Lung (tissue), 12 donors: ENCODE data around the gene WDR90. TPM values are rescaled to one million over a fixed set of nuclear protein-coding genes. Genes with fewer than 3 reads are reported as not detected.
A peak's percentile ranks its signal among the peaks of the same experiment; 100 is the strongest.

Experiments used
- ATAC-seq: fragments of 200-7000 bp; cut with Tn5 transposase; one replicate; pipeline ENCODE4 v1.9.1; 2020; ENCODE audit warnings: moderate number of reproducible peaks; ENCODE audit not compliant: insufficient read depth, low FRiP score
- DNase-seq, 3 donors: peaks; one replicate each; pipeline ENCODE4 v3.0.0-alpha.2; 2013 to 2017
- H3K27ac ChIP-seq, 2 donors: one replicate each; pipeline ENCODE4 v1.5.1; 2013; ENCODE audit warnings: mild to moderate bottlenecking in 2 of 2, moderate library complexity in 2 of 2, control low read depth in 1 of 2, inconsistent platforms in 1 of 2, low read depth in 1 of 2, low read length in 1 of 2
- H3K27me3 ChIP-seq, 3 donors: one replicate each; pipeline ENCODE4 v1.5.1; 2013; ENCODE audit warnings: low read length in 2 of 3; ENCODE audit not compliant: control insufficient read depth in 3 of 3, insufficient read depth in 3 of 3
- H3K36me3 ChIP-seq, 4 donors: one replicate each; pipeline ENCODE4 v1.5.1; 2013; ENCODE audit warnings: low read length in 4 of 4, mild to moderate bottlenecking in 1 of 4, moderate library complexity in 1 of 4; ENCODE audit not compliant: control insufficient read depth in 4 of 4, insufficient read depth in 4 of 4
- H3K4me1 ChIP-seq, 5 donors: one replicate each; pipeline ENCODE4 v1.5.1; 2013; ENCODE audit warnings: low read length in 5 of 5, mild to moderate bottlenecking in 2 of 5, moderate library complexity in 1 of 5; ENCODE audit not compliant: control insufficient read depth in 5 of 5, insufficient read depth in 5 of 5
- H3K4me3 ChIP-seq: one replicate; pipeline ENCODE4 v1.5.1; 2013; ENCODE audit warnings: mild to moderate bottlenecking, control low read depth, moderate library complexity
- H3K9ac ChIP-seq, 2 donors: one replicate each; pipeline ENCODE4 v1.5.1; 2013; ENCODE audit warnings: low read length in 2 of 2, control low read depth in 1 of 2; ENCODE audit not compliant: insufficient read depth in 1 of 2
- H3K9me3 ChIP-seq, 4 donors: one replicate each; pipeline ENCODE4 v1.5.1; 2013; ENCODE audit warnings: low read length in 3 of 4, mild to moderate bottlenecking in 1 of 4, moderate library complexity in 1 of 4; ENCODE audit not compliant: control insufficient read depth in 4 of 4, insufficient read depth in 3 of 4
- WGBS, 2 donors: extraction: QIAGEN DNeasy Blood & Tissue Kit; methylation state at CpG; one replicate each; pipeline ENCODE4 v1.1.7; 2013; 5-methylcytosine and 5-hydroxymethylcytosine counted together
- polyA plus RNA-seq, 2 donors: library from polyadenylated mRNA; stranded (reverse); fragments of 200-250 nt; gene quantifications; one replicate each; pipeline ENCODE4 v1.2.1, GENCODE V29; 2013
- total RNA-seq, 2 donors: library from RNA; depleted of rRNA in 1 of 2; stranded (reverse); fragments of >200 nt in 1 of 2; gene quantifications; one replicate each; pipeline ENCODE4 v1.2.1, GENCODE V29; 2014 to 2021
- TF ChIP-seq, protein P1 (sequence below): IDR thresholded peaks from 2 replicates; pipeline ENCODE4 v1.5.1; 2012; ENCODE audit warnings: mild to moderate bottlenecking; ENCODE audit errors: control extremely low read depth, extremely low read depth
- donor health status: control.
- donor health status: control.
- donor health status: Bipolar disorder and iron deficiency.
- donor health status: healthy.
- donor health status: DM: yes; HTN: yes; CAD: no.

Gene WDR90
- total and polyA plus RNA-seq, 4 donors, result 18.6 to 74.2 (median 27.9) TPM

DNA sequence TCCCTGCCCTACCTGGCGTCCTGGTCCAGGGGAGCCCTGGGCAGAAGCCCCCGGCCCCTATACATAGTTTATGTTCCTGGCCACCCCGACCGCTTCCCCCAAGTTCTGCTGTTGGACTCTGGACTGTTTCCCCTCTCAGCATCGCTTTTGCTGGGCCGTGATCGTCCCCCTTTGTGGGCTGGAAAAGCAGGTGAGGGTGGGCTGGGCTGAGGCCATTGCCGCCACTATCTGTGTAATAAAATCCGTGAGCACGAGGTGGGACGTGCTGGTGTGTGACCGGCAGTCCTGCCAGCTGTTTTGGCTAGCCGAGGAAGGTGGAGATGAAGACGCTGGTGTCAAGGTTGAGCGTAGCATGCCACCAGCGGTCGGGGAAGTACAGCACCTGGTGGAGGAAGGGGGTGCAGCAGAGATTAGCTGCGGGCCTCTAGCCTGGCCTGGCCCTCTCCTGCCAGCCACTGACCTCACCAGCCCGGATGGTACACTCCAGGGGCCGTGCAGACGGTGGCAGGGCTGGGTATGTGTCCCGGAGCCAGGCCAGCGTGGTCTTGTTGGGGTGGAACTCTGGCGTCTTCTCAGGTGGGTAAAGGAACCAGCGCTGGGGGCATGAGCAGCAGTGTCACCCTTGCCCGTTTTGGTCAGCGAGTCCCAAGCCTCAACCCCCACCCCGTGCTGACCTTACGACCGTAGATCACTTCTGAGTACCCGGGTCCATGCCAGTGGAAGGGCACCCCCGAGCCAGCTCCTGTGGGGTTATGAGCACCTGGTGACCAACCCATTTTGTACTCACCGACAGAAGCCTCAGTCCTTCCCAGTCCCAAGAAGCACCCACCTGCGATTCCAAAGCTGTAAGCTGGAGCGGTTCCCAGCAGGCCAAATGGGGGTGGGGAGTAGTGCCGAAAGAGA lies 33.6 kb downstream of the WDR90 start:
- H3K9me3 ChIP-seq, result no peaks in the 10 kb centered on the region
- no peak for DNase-seq
- H3K4me3 ChIP-seq, result no peak overlapping the region
- no peak for ATAC-seq
- no peak overlapping the region for H3K27ac ChIP-seq
- WGBS, 2 donors, result 89 to 91% methylated on average over 36 of the region's 36 CpGs
- peaks cover 4 to 33% (median 25%) of the 10 kb centered on the region in 5 donors for H3K4me1 ChIP-seq
- no peak overlapping the region for H3K9ac ChIP-seq
- H3K36me3 ChIP-seq, result peaks cover 3 to 33% (median 21%) of the 10 kb centered on the region in 4 donors
- no peaks in the 10 kb centered on the region for H3K27me3 ChIP-seq
- TF ChIP-seq, protein P1, sequence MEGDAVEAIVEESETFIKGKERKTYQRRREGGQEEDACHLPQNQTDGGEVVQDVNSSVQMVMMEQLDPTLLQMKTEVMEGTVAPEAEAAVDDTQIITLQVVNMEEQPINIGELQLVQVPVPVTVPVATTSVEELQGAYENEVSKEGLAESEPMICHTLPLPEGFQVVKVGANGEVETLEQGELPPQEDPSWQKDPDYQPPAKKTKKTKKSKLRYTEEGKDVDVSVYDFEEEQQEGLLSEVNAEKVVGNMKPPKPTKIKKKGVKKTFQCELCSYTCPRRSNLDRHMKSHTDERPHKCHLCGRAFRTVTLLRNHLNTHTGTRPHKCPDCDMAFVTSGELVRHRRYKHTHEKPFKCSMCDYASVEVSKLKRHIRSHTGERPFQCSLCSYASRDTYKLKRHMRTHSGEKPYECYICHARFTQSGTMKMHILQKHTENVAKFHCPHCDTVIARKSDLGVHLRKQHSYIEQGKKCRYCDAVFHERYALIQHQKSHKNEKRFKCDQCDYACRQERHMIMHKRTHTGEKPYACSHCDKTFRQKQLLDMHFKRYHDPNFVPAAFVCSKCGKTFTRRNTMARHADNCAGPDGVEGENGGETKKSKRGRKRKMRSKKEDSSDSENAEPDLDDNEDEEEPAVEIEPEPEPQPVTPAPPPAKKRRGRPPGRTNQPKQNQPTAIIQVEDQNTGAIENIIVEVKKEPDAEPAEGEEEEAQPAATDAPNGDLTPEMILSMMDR, result no peak

DNA sequence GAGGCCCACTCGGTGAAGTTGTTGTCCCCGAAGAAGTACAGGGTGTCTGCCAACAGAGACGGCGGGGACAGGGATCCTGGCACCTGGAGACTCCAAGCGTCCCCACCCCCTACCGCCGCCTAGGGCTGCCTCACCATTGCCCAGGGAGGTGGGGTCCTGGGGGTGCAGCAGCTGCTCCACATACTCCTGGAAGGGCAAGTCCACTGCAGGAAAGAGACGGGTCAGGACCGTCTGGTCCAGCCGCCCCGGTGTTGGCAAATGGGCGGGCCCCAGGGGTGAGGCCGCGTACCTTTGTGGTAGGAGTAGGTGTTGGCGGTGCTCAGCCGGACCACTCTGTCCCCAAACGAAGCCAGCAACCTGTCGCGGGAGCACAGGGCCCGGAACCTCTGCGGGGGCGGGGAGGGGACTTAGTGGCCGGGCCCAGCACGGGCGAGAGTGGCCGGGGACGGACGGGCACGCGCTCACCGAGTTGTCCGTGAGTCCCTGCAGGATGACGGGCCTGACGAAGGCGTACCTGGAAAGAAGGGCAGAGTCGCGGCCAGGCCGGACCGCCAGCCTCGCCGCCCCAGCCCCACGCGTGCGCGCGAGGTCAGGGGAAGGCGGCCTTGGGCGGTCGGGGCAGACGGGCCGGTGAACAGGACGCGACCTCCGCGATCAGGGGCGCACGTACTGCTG lies 34.4 kb downstream of the WDR90 start:
- WGBS, 2 donors, result 19 to 28% methylated on average over 48 to 57 of the region's 57 CpGs
- TF ChIP-seq, protein P1, result no peak
- H3K4me1 ChIP-seq, result peaks cover 4 to 32% (median 25%) of the 10 kb centered on the region in 5 donors
- H3K36me3 ChIP-seq, result peaks cover 3 to 33% (median 22%) of the 10 kb centered on the region in 4 donors
- H3K27ac ChIP-seq, result peak overlapping the region; percentile 60 to 75
- no peak for ATAC-seq
- H3K9me3 ChIP-seq, result no peaks in the 10 kb centered on the region
- no peak overlapping the region for H3K9ac ChIP-seq
- no peaks in the 10 kb centered on the region for H3K27me3 ChIP-seq
- H3K4me3 ChIP-seq, result peak overlapping the region; percentile 72
- DNase-seq, result no peak

DNA sequence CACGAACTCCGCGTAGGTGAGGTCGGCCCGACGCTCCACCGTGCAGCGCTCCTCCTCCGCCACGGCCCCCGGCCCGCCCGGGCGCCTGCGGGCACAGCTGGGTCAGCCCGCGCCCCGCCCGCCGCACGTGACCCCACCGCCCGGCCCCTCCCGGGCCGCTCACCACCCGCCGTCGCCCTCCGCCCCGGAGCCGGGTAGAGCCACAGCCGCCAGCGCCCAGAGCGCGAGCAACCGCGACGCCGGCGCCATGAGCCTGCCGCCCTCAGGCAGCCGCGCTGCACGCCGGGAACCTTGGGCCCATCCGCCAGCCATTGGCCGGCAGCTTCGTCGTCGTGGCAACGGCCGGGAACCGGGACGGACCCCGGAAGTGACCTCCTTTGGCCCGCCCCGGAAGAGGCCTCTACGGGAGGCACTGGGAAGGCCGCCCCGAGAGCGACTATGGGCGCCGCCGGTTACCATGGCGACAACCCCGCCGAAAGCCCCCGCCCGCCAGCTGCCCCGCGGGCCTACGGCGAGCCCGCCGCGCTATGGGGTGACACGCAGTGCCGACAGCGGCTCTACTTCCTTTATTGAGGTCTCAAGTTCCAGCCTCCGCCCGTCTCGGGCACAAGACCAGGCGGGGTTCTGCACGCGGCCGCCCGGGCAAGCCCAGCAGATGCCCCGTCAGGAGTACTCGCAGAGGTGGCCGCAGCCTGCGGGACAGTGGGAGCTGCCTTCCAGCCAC lies 35.1 kb downstream of the WDR90 start, which contains the start of gene JMJD8:
Gene JMJD8, minus strand, starts transcription at position 264 of the 724 bp plus-strand sequence. Its CDS starts 15 bp downstream, at position 249.
- Histone ChIP-seq H3K4me1 (peaks cover 11 to 35% (median 21%) of the 10 kb centered on the region in 5 donors), H3K27ac (peak within 1 kb of the TSS; percentile 69 to 84), H3K36me3 (peaks cover 3 to 33% (median 23%) of the 10 kb centered on the region in 4 donors), H3K4me3 (peak within 1 kb of the TSS; percentile 72), H3K9ac (no peak within 1 kb of the TSS), H3K27me3 (no peaks in the 10 kb centered on the region), H3K9me3 (no peaks in the 10 kb centered on the region)
- TF ChIP-seq, protein P1, result no peak
- ATAC-seq (peak; percentile 74), DNase-seq (peak; percentile 94 to 97 (median 96))
- 2 to 4% methylated on average over 70 to 91 of the region's 91 CpGs for WGBS, 2 donors
